ENCODE measurements around the gene PRDM16.

The PRDM16 gene

DNA sequence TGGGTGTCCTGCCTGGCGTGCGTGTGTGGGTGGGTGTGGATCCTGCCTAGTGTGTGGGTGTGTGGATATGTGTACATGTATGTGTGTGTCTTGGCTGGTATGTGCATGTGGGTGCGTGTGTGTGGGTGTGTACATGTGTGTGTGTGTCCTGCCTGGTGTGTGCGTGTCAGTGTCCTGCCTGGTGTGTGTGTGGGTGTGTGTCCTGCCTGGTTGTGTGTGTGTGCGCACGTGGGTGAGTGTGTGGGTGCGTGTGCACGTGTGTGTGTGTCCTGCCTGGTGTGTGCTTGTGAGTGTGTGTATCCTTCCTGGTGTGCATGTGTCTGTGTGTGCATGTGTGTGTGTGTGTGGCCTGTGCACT, 60.1 kb downstream of the PRDM16 start:
- in situ Hi-C loops (cut with MboI; ENCODE audit: low sequenced_read_pairs, unreplicated experiment), result no loop called here
- DNase-seq (ENCODE audit: low spot score), result no peak

DNA sequence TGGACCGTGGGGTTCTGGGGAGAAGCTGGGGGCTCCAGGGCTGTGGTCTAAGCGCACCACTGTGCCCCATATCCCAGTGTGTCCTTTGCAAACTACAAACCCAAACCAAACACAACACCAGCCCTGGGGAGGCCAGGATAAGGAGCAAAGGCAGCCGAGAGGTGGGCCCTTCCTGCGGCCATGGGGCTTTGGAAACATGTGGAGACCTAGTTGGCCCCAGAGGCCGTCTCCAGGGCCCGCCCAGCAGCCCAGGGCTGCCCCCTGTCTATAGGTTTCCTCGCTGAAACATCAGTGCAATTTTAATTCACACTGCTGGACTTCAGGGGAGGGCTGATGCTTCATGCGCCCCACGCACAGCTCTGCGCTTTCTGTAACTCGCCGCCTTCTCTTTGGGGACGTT, 61.3 kb downstream of the PRDM16 start:
- no peak for TF ChIP-seq CTCF (IDR thresholded peaks at IDR 0.05; ENCODE audit: borderline replicate concordance, control extremely low read depth, extremely low read depth, insufficient read depth, missing control alignments)
- in situ Hi-C loops (cut with MboI; ENCODE audit: low sequenced_read_pairs, unreplicated experiment), result no loop called here
- no peak for DNase-seq (ENCODE audit: low spot score)

More for the DNA sequence above, 60.1 kb downstream of the PRDM16 start:
- TF ChIP-seq CTCF (IDR thresholded peaks at IDR 0.05; ENCODE audit: borderline replicate concordance, control extremely low read depth, extremely low read depth, insufficient read depth, missing control alignments), result no peak

- in situ Hi-C loops (cut with MboI; ENCODE audit: low sequenced_read_pairs, unreplicated experiment), result no loop called here
- no peak for DNase-seq (ENCODE audit: low spot score)
- TF ChIP-seq CTCF (IDR thresholded peaks at IDR 0.05; ENCODE audit: borderline replicate concordance, control extremely low read depth, extremely low read depth, insufficient read depth, missing control alignments), result no peak
Observed at GRCh38 chr1:3132660-3133059, 63.7 kb downstream of the PRDM16 start.

DNA sequence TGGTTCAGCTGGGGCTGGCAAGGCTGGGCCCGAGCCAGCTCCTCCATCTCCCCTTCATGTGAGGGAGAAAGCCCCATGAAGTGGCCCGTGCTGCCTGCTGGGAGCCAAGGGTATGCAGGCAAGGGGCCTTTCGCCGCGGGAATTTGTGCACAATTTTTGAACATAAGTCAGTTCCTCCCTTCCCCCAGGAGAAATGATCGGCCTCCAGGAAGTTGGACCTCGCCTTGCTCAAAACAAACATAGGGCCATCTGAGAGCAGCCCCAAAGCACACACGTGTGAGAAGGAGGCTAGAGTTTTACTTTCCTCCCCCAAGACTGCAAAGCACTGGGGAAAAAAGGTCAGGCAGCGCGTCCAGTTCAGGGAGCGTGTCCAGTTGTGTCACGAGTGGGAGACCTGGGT, 64.7 kb downstream of the PRDM16 start:
- no peak for DNase-seq (ENCODE audit: low spot score)
- in situ Hi-C loops (cut with MboI; ENCODE audit: low sequenced_read_pairs, unreplicated experiment), result no loop called here
- no peak for TF ChIP-seq CTCF (IDR thresholded peaks at IDR 0.05; ENCODE audit: borderline replicate concordance, control extremely low read depth, extremely low read depth, insufficient read depth, missing control alignments)

GRCh38 chr1:3134381-3135072, 65.5 kb downstream of the PRDM16 start:
- in situ Hi-C loops (cut with MboI; ENCODE audit: low sequenced_read_pairs, unreplicated experiment), result no loop called here
- DNase-seq (ENCODE audit: low spot score), result no peak
- TF ChIP-seq CTCF (IDR thresholded peaks at IDR 0.05; ENCODE audit: borderline replicate concordance, control extremely low read depth, extremely low read depth, insufficient read depth, missing control alignments), result no peak

DNA sequence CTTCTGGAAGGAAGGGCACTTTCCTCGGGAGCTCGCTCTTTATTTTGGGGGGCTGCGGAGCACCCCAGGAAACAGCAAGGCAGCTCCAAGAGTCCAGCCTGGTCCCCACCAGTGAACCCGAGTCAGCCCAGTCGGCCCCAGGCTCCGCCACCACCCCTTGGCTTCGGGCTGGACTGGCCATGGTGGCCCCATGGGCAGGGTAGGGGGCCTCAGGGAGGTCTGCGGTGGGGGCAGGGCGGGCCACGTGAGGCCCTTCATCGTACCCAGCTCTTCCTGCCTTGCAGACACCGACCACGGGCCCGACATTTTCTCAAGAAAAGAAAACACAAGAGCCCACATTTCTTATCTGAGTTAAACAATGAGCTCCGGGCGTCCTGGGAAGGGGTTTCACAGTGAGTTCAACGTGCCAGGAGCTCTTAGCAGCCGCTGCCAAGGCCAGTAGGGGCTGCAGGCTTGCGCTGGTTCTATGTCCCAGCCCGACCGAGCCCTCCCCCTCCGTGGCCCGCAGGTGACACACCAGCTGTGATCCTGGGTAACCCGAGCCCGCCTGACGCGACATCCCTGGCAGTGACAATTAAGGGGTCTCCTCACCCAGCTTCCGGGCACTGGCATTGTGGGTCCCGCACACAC, 66.2 kb downstream of the PRDM16 start:
- no peak for DNase-seq (ENCODE audit: low spot score)
- no peak for TF ChIP-seq CTCF (IDR thresholded peaks at IDR 0.05; ENCODE audit: borderline replicate concordance, control extremely low read depth, extremely low read depth, insufficient read depth, missing control alignments)
- in situ Hi-C loops (cut with MboI; ENCODE audit: low sequenced_read_pairs, unreplicated experiment), result no loop called here
